ENCODE results near the gene YRDC.
A peak's percentile ranks its signal among the peaks of the same experiment; 100 is the strongest.

The YRDC gene

DNA sequence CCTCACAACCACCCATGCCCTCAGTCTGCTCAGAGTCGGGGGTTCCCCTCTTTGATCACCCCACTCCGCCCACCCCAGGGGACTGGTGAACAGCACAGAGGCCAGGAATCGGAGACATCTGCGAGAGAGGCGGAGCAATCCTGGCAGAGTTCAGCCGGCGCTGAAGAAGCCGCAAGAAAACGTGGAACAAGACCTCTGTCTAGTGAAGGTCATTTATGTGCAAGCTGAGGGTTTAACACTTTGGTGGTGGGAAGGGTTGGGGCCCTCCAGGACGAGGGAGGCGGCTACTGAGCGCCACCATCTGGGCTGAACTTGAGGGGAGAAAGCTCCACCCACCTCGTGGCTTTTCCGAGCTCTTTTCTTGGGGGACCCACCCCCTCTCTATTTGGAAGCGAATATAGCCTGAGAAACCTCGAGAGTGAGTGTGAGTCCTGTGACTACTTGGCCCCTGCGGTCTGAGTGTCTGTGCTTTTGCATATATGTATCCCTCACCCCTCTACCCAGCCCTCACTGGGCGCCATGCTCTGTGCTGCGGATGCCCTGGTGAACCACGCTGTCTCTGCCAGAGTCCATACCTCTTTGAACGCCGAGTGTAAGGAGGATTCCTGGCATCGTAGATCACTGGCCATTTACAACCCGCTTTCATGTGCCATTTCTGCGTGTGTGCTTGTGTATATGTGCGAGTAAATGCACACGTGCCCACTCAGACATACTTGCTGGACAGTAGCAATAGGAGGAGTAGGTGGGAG is 41.9 kb downstream of the YRDC start:
- H3K4me1 ChIP-seq (ENCODE audit: low read length): peaks cover 6% of the 10 kb centered on the region
- H4K20me1 ChIP-seq (ENCODE audit: insufficient read depth, low read length): no peaks in the 10 kb centered on the region
- no peaks in the 10 kb centered on the region for H3K79me2 ChIP-seq (ENCODE audit: low read length)
- H3K9ac ChIP-seq (ENCODE audit: low read length): peak overlapping the region; percentile 45
- no peaks in the 10 kb centered on the region for H3K9me3 ChIP-seq (ENCODE audit: insufficient read depth, low read length)
- peak overlapping the region; percentile 84 for H3K4me3 ChIP-seq (ENCODE audit: low read length)
- H3K27me3 ChIP-seq (ENCODE audit: low read depth, low read length): peaks cover 22% of the 10 kb centered on the region
- TF ChIP-seq EZH2phosphoT487 (IDR thresholded peaks at IDR 0.05; ENCODE audit: low read depth): no peak
- TF ChIP-seq, protein P1, sequence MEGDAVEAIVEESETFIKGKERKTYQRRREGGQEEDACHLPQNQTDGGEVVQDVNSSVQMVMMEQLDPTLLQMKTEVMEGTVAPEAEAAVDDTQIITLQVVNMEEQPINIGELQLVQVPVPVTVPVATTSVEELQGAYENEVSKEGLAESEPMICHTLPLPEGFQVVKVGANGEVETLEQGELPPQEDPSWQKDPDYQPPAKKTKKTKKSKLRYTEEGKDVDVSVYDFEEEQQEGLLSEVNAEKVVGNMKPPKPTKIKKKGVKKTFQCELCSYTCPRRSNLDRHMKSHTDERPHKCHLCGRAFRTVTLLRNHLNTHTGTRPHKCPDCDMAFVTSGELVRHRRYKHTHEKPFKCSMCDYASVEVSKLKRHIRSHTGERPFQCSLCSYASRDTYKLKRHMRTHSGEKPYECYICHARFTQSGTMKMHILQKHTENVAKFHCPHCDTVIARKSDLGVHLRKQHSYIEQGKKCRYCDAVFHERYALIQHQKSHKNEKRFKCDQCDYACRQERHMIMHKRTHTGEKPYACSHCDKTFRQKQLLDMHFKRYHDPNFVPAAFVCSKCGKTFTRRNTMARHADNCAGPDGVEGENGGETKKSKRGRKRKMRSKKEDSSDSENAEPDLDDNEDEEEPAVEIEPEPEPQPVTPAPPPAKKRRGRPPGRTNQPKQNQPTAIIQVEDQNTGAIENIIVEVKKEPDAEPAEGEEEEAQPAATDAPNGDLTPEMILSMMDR (IDR thresholded peaks at IDR 0.05; ENCODE audit: low read depth, low read length): peak; percentile 61
- no peaks in the 10 kb centered on the region for H3K36me3 ChIP-seq (replicated peaks; ENCODE audit: low read depth, low read length)
- no peak overlapping the region for H3K27ac ChIP-seq (ENCODE audit: low read length)
- H2AFZ ChIP-seq (ENCODE audit: low read depth, low read length): peak overlapping the region; percentile 66
- H3K4me2 ChIP-seq (ENCODE audit: low read length): peak overlapping the region; percentile 84

- no peaks in the 10 kb centered on the region for H3K36me3 ChIP-seq (replicated peaks; ENCODE audit: low read depth, low read length)
- H3K4me3 ChIP-seq (ENCODE audit: low read length): peak within 1 kb of the TSS; percentile 84
- no peaks in the 10 kb centered on the region for H4K20me1 ChIP-seq (ENCODE audit: insufficient read depth, low read length)
- H3K27me3 ChIP-seq (ENCODE audit: low read depth, low read length): peaks cover 22% of the 10 kb centered on the region
- no peak within 1 kb of the TSS for H3K27ac ChIP-seq (ENCODE audit: low read length)
- H3K9ac ChIP-seq (ENCODE audit: low read length): peak within 1 kb of the TSS; percentile 45
- no peaks in the 10 kb centered on the region for H3K9me3 ChIP-seq (ENCODE audit: insufficient read depth, low read length)
- peaks cover 6% of the 10 kb centered on the region for H3K4me1 ChIP-seq (ENCODE audit: low read length)
- peak within 1 kb of the TSS; percentile 84 for H3K4me2 ChIP-seq (ENCODE audit: low read length)
- TF ChIP-seq EZH2phosphoT487 (IDR thresholded peaks at IDR 0.05; ENCODE audit: low read depth): no peak
- TF ChIP-seq, protein P1 (IDR thresholded peaks at IDR 0.05; ENCODE audit: low read depth, low read length): no peak
- no peaks in the 10 kb centered on the region for H3K79me2 ChIP-seq (ENCODE audit: low read length)
- peak within 1 kb of the TSS; percentile 66 for H2AFZ ChIP-seq (ENCODE audit: low read depth, low read length)
These were observed 43.0 kb downstream of the YRDC start, which contains the start of gene EPHA10 for GRCh38 chr1:37764888-37765441. TSS of gene EPHA10 (minus strand) at chr1:37765120. CDS start at chr1:37765066, 54 bp downstream.

DNA sequence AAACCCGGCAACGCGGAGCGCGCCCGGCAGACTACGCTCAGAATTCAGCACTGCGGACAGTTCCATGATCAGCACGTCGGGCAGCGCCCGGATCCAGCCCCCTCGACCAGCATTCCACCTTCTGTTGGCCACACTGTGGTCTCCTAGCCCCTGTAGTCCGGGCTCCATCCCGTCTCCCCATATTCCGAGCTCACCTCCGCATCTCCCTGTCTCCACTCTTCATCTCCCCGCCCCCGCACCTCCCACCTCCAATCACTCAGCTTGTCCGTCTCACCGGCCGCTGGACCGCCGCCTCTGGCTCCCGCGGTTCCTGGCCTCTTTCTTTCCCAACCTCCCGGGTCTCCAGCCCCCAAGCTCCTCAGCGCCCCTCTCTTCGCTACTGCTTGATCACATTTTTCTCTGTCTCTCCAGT is 43.6 kb downstream of the YRDC start:
- Histone ChIP-seq H3K27ac (ENCODE audit: low read length) (no peak overlapping the region), H3K4me2 (ENCODE audit: low read length) (no peak overlapping the region), H3K4me3 (ENCODE audit: low read length) (no peak overlapping the region), H2AFZ (ENCODE audit: low read depth, low read length) (no peak overlapping the region), H3K4me1 (ENCODE audit: low read length) (peaks cover 6% of the 10 kb centered on the region), H4K20me1 (ENCODE audit: insufficient read depth, low read length) (no peaks in the 10 kb centered on the region), H3K9ac (ENCODE audit: low read length) (no peak overlapping the region), H3K36me3 (replicated peaks; ENCODE audit: low read depth, low read length) (no peaks in the 10 kb centered on the region), H3K27me3 (ENCODE audit: low read depth, low read length) (peaks cover 19% of the 10 kb centered on the region), H3K79me2 (ENCODE audit: low read length) (no peaks in the 10 kb centered on the region), H3K9me3 (ENCODE audit: insufficient read depth, low read length) (no peaks in the 10 kb centered on the region)
- TF ChIP-seq EZH2phosphoT487 (IDR thresholded peaks at IDR 0.05; ENCODE audit: low read depth): no peak
- TF ChIP-seq, protein P1 (IDR thresholded peaks at IDR 0.05; ENCODE audit: low read depth, low read length): no peak

- no peak overlapping the region for H3K27ac ChIP-seq (ENCODE audit: low read length)
- TF ChIP-seq, protein P1 (IDR thresholded peaks at IDR 0.05; ENCODE audit: low read depth, low read length): no peak
- TF ChIP-seq EZH2phosphoT487 (IDR thresholded peaks at IDR 0.05; ENCODE audit: low read depth): no peak
- no peaks in the 10 kb centered on the region for H3K79me2 ChIP-seq (ENCODE audit: low read length)
- no peak overlapping the region for H3K4me3 ChIP-seq (ENCODE audit: low read length)
- H3K4me1 ChIP-seq (ENCODE audit: low read length): peaks cover 6% of the 10 kb centered on the region
- no peaks in the 10 kb centered on the region for H3K9me3 ChIP-seq (ENCODE audit: insufficient read depth, low read length)
- H2AFZ ChIP-seq (ENCODE audit: low read depth, low read length): no peak overlapping the region
- H4K20me1 ChIP-seq (ENCODE audit: insufficient read depth, low read length): no peaks in the 10 kb centered on the region
- H3K9ac ChIP-seq (ENCODE audit: low read length): no peak overlapping the region
- peaks cover 16% of the 10 kb centered on the region for H3K27me3 ChIP-seq (ENCODE audit: low read depth, low read length)
- H3K36me3 ChIP-seq (replicated peaks; ENCODE audit: low read depth, low read length): no peaks in the 10 kb centered on the region
- H3K4me2 ChIP-seq (ENCODE audit: low read length): no peak overlapping the region
These were observed 44.1 kb downstream of the YRDC start for GRCh38 chr1:37763791-37764413.

All from OCI-LY3 (cell line).